ENCODE results near the gene CACNA1I.

- TF ChIP-seq CTCF (IDR thresholded peaks at IDR 0.05) (no peak), ZFX (IDR thresholded peaks at IDR 0.05; ENCODE audit: borderline replicate concordance) (no peak)
Measured at GRCh38 chr22:39528080-39528661, 42.4 kb upstream of the CACNA1I start.

Data from 22Rv1 (cell line).